ENCODE data around the gene RYR1.
"Not testable (repeated sequence)": the region's sequence is repeated elsewhere in the genome, so short reads cannot be mapped to it uniquely, and the experiment has no call there.

The RYR1 gene

GRCh38 chr19:38424272-38424671, 9.2 kb upstream of the RYR1 start:
- Histone ChIP-seq H3K27ac (replicated peaks) (no peak overlapping the region), H3K4me3 (replicated peaks; ENCODE audit: insufficient read depth, low read length) (no peak overlapping the region), H3K27me3 (ENCODE audit: insufficient read depth, poor library complexity, severe bottlenecking) (no peaks in the 10 kb centered on the region)
- TF ChIP-seq GABPA (IDR thresholded peaks at IDR 0.05; ENCODE audit: low read depth) (no peak), SPI1 (IDR thresholded peaks at IDR 0.05; ENCODE audit: borderline replicate concordance, low read depth) (no peak), POLR2AphosphoS5 (IDR thresholded peaks at IDR 0.05; ENCODE audit: low read depth) (no peak), REST (IDR thresholded peaks at IDR 0.05; ENCODE audit: insufficient replicate concordance, low read depth) (no peak), CTCF (IDR thresholded peaks at IDR 0.05; ENCODE audit: insufficient read depth, low read length) (no peak)
- DNase-seq (ENCODE audit: low read depth in 1 of 2, low spot score in 1 of 2): no peak

- DNase-seq (ENCODE audit: low read depth in 1 of 2, low spot score in 1 of 2): no peak
- Histone ChIP-seq H3K27me3 (ENCODE audit: insufficient read depth, poor library complexity, severe bottlenecking) (no peaks in the 10 kb centered on the region), H3K4me3 (replicated peaks; ENCODE audit: insufficient read depth, low read length) (peak overlapping the region; percentile 42), H3K27ac (replicated peaks) (peak overlapping the region; percentile 64)
- no peak for TF ChIP-seq GABPA (IDR thresholded peaks at IDR 0.05; ENCODE audit: low read depth)
- TF ChIP-seq CTCF (IDR thresholded peaks at IDR 0.05; ENCODE audit: insufficient read depth, low read length): no peak
- no peak for TF ChIP-seq SPI1 (IDR thresholded peaks at IDR 0.05; ENCODE audit: borderline replicate concordance, low read depth)
- no peak for TF ChIP-seq POLR2AphosphoS5 (IDR thresholded peaks at IDR 0.05; ENCODE audit: low read depth)
- no peak for TF ChIP-seq REST (IDR thresholded peaks at IDR 0.05; ENCODE audit: insufficient replicate concordance, low read depth)
Observed at GRCh38 chr19:38425222-38425809, 8.2 kb upstream of the RYR1 start.

- TF ChIP-seq SPI1 (IDR thresholded peaks at IDR 0.05; ENCODE audit: borderline replicate concordance, low read depth) (peak; percentile 94), CTCF (IDR thresholded peaks at IDR 0.05; ENCODE audit: insufficient read depth, low read length) (no peak)
- peak within 1 kb of the TSS; percentile 42 for H3K4me3 ChIP-seq (replicated peaks; ENCODE audit: insufficient read depth, low read length)
- H3K27me3 ChIP-seq (ENCODE audit: insufficient read depth, poor library complexity, severe bottlenecking): no peaks in the 10 kb centered on the region
- DNase-seq (ENCODE audit: low read depth in 1 of 2, low spot score in 1 of 2): peak; percentile 78 to 87
- H3K27ac ChIP-seq (replicated peaks): peak within 1 kb of the TSS; percentile 64
Observed at GRCh38 chr19:38425810-38426466, 7.6 kb upstream of the RYR1 start, which contains the start of gene RASGRP4. Gene RASGRP4 (minus strand): TSS chr19:38426219. CDS start chr19:38426091, 128 bp downstream.

GRCh38 chr19:38427035-38427677, 6.3 kb upstream of the RYR1 start:
- H3K4me3 ChIP-seq (replicated peaks; ENCODE audit: insufficient read depth, low read length); DNase-seq (ENCODE audit: low read depth in 1 of 2, low spot score in 1 of 2); H3K27ac ChIP-seq (replicated peaks); H3K27me3 ChIP-seq (ENCODE audit: insufficient read depth, poor library complexity, severe bottlenecking): not testable (repeated sequence)

All from HL-60 (cell line).